Keratinocyte (primary cell): ENCODE data around the gene CAMKMT.

Experiments used
- CTCF ChIP-seq, 3 experiments: IDR thresholded peaks in 1 of 3; conservative IDR thresholded peaks in 1 of 3; optimal IDR thresholded peaks in 1 of 3; 2 replicates in 2 of 3; 3 replicates in 1 of 3; pipeline versions ENCODE3 to v1.5.1; 2011; ENCODE audit warnings: low read length in 3 of 3, mild to moderate bottlenecking in 3 of 3, moderate library complexity in 2 of 3, control low read depth in 1 of 3, inconsistent platforms in 1 of 3; ENCODE audit not compliant: insufficient read depth in 2 of 3; ENCODE audit errors: extremely low read depth in 1 of 3
- EZH2 ChIP-seq: IDR thresholded peaks from one replicate; pipeline ENCODE4 v1.6.1; 2012; ENCODE audit warnings: inconsistent platforms, mild to moderate bottlenecking, low read length, moderate library complexity

DNA sequence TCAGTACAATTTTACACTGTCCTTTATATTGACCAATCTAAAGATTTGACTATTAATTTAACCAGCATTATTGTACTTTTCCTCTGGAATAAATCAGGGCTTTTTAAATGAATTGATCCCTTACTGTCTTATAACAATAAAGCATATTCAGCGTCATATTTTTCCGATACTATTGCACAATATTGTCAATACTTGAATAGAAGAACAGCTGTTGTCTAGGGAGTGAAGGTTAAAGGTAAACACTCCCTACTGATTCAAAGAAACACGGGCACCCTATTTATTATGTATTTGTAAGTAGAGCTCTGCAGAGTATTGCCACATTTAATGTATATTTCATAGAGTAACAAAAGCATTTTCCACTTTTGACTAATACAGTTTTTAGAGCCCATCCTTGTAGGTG, 134.4 kb downstream of the CAMKMT start:
- TF ChIP-seq EZH2 (no peak), CTCF (optimal IDR thresholded peaks at IDR 0.05 in 1 of 3, IDR thresholded peaks at IDR 0.05 in 1 of 3, conservative IDR thresholded peaks at IDR 0.05 in 1 of 3; ENCODE audit: extremely low read depth in 1 of 3, insufficient read depth in 2 of 3, low read length in 3 of 3) (no peak)
